Heart left ventricle (tissue), 16 donors: ENCODE measurements around the gene EEF2K. TPM values are rescaled to one million over a fixed set of nuclear protein-coding genes. Genes with fewer than 3 reads are reported as not detected.

Source experiments
- ATAC-seq, 4 donors: fragments of 200-7000 bp; cut with Tn5 transposase; one replicate each; pipeline ENCODE4 v1.9.1; 2020 to 2022; ENCODE audit warnings: moderate library complexity in 4 of 4, mild to moderate bottlenecking in 3 of 4, moderate number of reproducible peaks in 1 of 4
- DNase-seq, 5 donors: peaks; one replicate each; pipeline ENCODE4 v3.0.0-alpha.2; 2020
- H3K27ac ChIP-seq, 12 donors: fragments of 200-600 bp; sonication (generic) in 4 of 12; one replicate each; pipeline versions ENCODE4 v1.5.0 to v1.8.0; 2016 to 2022; ENCODE audit warnings: mild to moderate bottlenecking in 2 of 12
- H3K27me3 ChIP-seq, 9 donors: fragments of 200-600 bp; sonication (generic) in 2 of 9; one replicate each; pipeline versions ENCODE4 v1.5.1 to v1.8.0; 2016 to 2022; ENCODE audit warnings: mild to moderate bottlenecking in 3 of 9
- H3K36me3 ChIP-seq, 9 donors: fragments of 200-600 bp; sonication (generic) in 2 of 9; one replicate each; pipeline versions ENCODE4 v1.5.0 to v1.8.0; 2018 to 2022; ENCODE audit warnings: mild to moderate bottlenecking in 2 of 9
- H3K4me1 ChIP-seq, 12 donors: fragments of 200-600 bp; sonication (generic) in 4 of 12; one replicate each; pipeline versions ENCODE4 v1.5.0 to v1.8.0; 2016 to 2022; ENCODE audit warnings: mild to moderate bottlenecking in 3 of 12
- H3K4me3 ChIP-seq, 12 donors: fragments of 200-600 bp; sonication (generic) in 4 of 12; one replicate each; pipeline versions ENCODE4 v1.5.0 to v1.8.0; 2017 to 2022; ENCODE audit warnings: mild to moderate bottlenecking in 9 of 12, moderate library complexity in 4 of 12
- H3K9me3 ChIP-seq, 12 donors: fragments of 200-600 bp; sonication (generic) in 4 of 12; one replicate each; pipeline versions ENCODE4 v1.5.0 to v1.8.0; 2016 to 2022; ENCODE audit warnings: mild to moderate bottlenecking in 1 of 12
- POLR2A ChIP-seq, 2 donors: fragments of 450-650 bp; IDR thresholded peaks; one replicate each; pipeline ENCODE4 v1.6.1; 2017; ENCODE audit warnings: antibody characterized with exemption in 2 of 2, mild to moderate bottlenecking in 2 of 2, moderate library complexity in 2 of 2
- WGBS, 4 donors: extraction: QIAGEN DNeasy Blood & Tissue Kit in 2 of 4; methylation state at CpG; one replicate each; pipeline versions ENCODE4 v1.1.5 to v1.1.7; 2013 to 2018; 5-methylcytosine and 5-hydroxymethylcytosine counted together
- intact Hi-C, 10 donors: fragments of 100-400 bp; cut with DNase I; formaldehyde crosslinking; loops; one replicate each; pipeline versions ENCODE4 v1.11.1 to v1.14.2; 2022
- polyA plus RNA-seq, 2 donors: library from polyadenylated mRNA; stranded (reverse); fragments of 200-250 nt; gene quantifications; one replicate each; pipeline ENCODE4 v1.2.3, GENCODE V29; 2013
- total RNA-seq, 9 donors: library from RNA; depleted of rRNA in 2 of 9; stranded (reverse); fragments of >200 nt in 2 of 9; fragmentation: NEBNext Ultra II Directional in 3 of 9; extraction: Animal tissue kit (Norgen Biotek cat#: 25700) in 3 of 9; gene quantifications; one replicate each; pipeline versions ENCODE4 v1.1.0 to v1.2.4, GENCODE V29; 2016 to 2023
- TF ChIP-seq, protein P1 (sequence below), 12 donors: fragments of 200-600 bp; sonication (generic) in 4 of 12; IDR thresholded peaks; one replicate each; pipeline versions ENCODE4 v1.5.0 to v1.8.0; 2018 to 2022; ENCODE audit warnings: antibody characterized with exemption in 12 of 12, mild to moderate bottlenecking in 5 of 12
- donor health status: ischemic (EF 13 %, LVEDD 7.1; RV severe dilation, severe dysfunction).
- donor health status: healthy with polysubstance abuse.
- donor health status: DM: no; HTN: yes; CAD: no.
- donor health status: DM: no; HTN: no; CAD: no.
- donor health status: ischemic (EF 25% LVEDD 6.9; RV normal size, moderate dysfunction).
- donor health status: ischemic (EF 25% LVEDD 5.7; RV mildly dilated, moderate dysfunction).
- donor health status: healthy.
- donor health status: DM: yes; HTN: yes; CAD: no.
- donor health status: ischemic (EF 35%, LVEDD 5.7; RV mildly dilated, moderate dysfunction).
- donor health status: nonischemic (EF 11% LVEDD 7.7; RV severe dilation, severe dysfunction).
- donor health status: DM: yes; HTN: yes; CAD: no.
- donor health status: PGD.
- donor health status: ischemic (EF 29% LVEDD 5.4; RV normal size, mild dysfunction).
- donor health status: nonischemic (EF 23%, LVEDD 6.1; RV moderate dilation, normal function).

The EEF2K gene
- total and polyA plus RNA-seq, 11 donors: 8.3 to 33.6 (median 24.6) TPM

DNA sequence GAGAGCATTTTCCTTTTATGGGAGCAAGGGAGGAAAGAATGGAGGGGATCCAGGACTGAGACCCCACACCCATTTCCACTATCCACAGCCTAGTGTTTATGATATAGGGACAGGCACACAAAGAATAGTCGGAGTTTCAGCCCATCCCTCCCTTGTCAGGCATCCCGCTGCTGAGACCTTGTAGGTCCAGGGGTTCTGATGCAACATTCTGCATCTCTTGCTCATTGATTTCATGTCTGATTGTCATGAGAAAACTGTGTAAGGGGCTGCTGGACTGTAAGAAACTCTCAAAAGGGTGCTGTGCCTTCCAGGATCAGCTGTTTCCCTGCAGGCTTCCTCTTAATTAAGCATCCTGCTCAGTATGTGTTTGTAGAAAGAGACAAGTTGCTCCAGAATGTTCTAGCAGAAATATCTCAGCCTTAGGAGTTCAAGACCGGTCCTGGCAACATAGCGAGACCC is 85.8 kb downstream of the EEF2K start:
- H3K27me3 ChIP-seq: no peaks in the 10 kb centered on the region
- TF ChIP-seq POLR2A (IDR thresholded peaks at IDR 0.05): no peak
- TF ChIP-seq, protein P1, sequence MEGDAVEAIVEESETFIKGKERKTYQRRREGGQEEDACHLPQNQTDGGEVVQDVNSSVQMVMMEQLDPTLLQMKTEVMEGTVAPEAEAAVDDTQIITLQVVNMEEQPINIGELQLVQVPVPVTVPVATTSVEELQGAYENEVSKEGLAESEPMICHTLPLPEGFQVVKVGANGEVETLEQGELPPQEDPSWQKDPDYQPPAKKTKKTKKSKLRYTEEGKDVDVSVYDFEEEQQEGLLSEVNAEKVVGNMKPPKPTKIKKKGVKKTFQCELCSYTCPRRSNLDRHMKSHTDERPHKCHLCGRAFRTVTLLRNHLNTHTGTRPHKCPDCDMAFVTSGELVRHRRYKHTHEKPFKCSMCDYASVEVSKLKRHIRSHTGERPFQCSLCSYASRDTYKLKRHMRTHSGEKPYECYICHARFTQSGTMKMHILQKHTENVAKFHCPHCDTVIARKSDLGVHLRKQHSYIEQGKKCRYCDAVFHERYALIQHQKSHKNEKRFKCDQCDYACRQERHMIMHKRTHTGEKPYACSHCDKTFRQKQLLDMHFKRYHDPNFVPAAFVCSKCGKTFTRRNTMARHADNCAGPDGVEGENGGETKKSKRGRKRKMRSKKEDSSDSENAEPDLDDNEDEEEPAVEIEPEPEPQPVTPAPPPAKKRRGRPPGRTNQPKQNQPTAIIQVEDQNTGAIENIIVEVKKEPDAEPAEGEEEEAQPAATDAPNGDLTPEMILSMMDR (IDR thresholded peaks at IDR 0.05): no peak
- peaks cover 0 to 9% (median 1%) of the 10 kb centered on the region in 12 donors for H3K4me1 ChIP-seq
- ATAC-seq (no peak), DNase-seq (no peak)
- 75 to 87% (median 79%) methylated on average over 4 of the region's 4 CpGs for WGBS, 4 donors
- no peaks in the 10 kb centered on the region for H3K9me3 ChIP-seq
- H3K36me3 ChIP-seq: no peaks in the 10 kb centered on the region
- intact Hi-C loops: loop anchor here in 8 of 10 donors (5.0 to 10.0 kb wide), 7 partner anchors 47 to 337 kb away; partner anchors contain the start of genes MOSMO (in 4 of the 8), PDZD9 (in 4 of the 8), UQCRC2 (in 2 of the 8) and VWA3A (in 2 of the 8)
- no peak overlapping the region for H3K4me3 ChIP-seq
- H3K27ac ChIP-seq: no peak overlapping the region

DNA sequence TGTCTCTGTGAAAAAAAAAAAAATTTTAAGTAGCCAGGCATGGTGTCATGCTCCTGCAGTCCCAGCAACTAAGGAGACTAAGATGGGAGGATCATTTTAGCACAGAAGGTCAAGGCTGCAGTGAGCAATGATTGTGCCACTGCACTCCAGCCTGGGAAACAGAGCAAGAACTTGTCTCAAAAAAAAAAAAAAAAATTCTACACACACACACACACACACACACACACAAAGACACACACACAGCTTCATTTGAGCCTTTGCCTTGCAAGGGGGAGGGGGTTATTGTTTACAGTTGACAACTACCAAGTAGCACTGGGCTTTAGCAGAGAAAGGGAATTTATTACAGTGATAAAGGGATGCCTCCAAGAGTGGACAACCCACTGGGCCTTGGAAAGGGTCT is 86.2 kb downstream of the EEF2K start:
- no peak overlapping the region for H3K4me3 ChIP-seq
- DNase-seq (no peak), ATAC-seq (no peak)
- H3K36me3 ChIP-seq: no peaks in the 10 kb centered on the region
- H3K4me1 ChIP-seq: peaks cover 0 to 9% (median 1%) of the 10 kb centered on the region in 12 donors
- TF ChIP-seq POLR2A (IDR thresholded peaks at IDR 0.05): no peak
- TF ChIP-seq, protein P1 (IDR thresholded peaks at IDR 0.05): no peak
- H3K9me3 ChIP-seq: no peaks in the 10 kb centered on the region
- intact Hi-C loops: loop anchor here in 8 of 10 donors (5.0 to 10.0 kb wide), 7 partner anchors 48 to 338 kb away; partner anchors contain the start of genes MOSMO (in 4 of the 8), PDZD9 (in 4 of the 8), UQCRC2 (in 2 of the 8) and VWA3A (in 2 of the 8)
- H3K27ac ChIP-seq: no peak overlapping the region
- H3K27me3 ChIP-seq: no peaks in the 10 kb centered on the region

DNA sequence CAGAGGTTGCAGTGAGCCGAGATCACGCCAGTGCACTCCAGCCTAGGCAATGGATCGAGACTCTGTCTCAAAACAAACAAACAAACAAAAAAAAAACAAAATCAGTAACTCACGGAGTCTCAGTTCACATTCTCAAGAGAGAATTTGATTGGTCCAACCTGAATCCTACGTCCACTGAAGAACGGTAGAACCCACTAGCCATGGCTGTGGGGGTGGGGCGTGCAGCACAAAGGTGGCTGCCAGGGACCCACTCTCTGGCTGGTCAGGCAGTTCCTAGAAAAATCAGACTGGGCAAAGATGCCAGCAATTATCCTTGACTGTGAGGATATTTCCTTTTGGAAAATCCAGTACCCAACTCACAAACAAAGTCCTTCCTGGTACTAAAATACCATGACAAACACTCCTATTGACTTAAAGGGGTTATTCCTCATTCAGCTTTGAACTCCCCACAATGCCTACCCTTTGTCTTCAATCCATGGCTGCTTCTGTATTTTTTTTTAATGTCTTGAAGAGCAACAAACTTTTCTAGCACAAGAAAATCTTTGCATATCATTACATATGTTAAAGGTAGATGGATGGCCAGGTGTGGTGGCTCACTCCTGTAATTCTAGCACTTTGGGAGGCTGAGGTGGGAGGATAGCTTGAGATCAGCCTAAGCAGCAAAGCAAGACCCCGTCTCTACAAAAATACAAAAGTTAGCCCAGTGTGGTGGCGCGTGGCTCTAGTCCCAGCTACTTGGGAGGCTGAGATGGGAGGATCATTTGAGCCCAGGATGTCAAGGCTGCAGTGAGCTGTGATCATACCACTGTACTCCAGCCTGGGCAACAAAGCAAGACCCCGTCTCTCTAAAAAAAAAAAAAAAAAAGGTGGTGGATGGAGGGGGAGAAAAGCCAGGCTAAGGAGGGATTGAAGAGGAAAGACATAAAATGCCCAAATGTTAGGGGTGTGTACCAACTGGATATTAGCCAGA is 87.3 kb downstream of the EEF2K start:
- Histone ChIP-seq H3K9me3 (no peaks in the 10 kb centered on the region), H3K27ac (no peak overlapping the region), H3K36me3 (no peaks in the 10 kb centered on the region), H3K27me3 (no peaks in the 10 kb centered on the region), H3K4me3 (no peak overlapping the region), H3K4me1 (peaks cover 0 to 13% (median 3%) of the 10 kb centered on the region in 12 donors)
- ATAC-seq (no peak), DNase-seq (no peak)
- 89 to 92% (median 92%) methylated on average over 11 of the region's 11 CpGs for WGBS, 4 donors
- no peak for TF ChIP-seq POLR2A (IDR thresholded peaks at IDR 0.05)
- TF ChIP-seq, protein P1 (IDR thresholded peaks at IDR 0.05): no peak
- intact Hi-C loops: loop anchor here in 8 of 10 donors (5.0 to 10.0 kb wide), 7 partner anchors 49 to 339 kb away; partner anchors contain the start of genes MOSMO (in 4 of the 8), PDZD9 (in 4 of the 8), UQCRC2 (in 2 of the 8) and VWA3A (in 2 of the 8)
